Upper lobe of right lung (tissue), 1 donor: ENCODE data around the gene KNDC1. TPM values are rescaled to one million over a fixed set of nuclear protein-coding genes. Genes with fewer than 3 reads are reported as not detected.
"Not testable (repeated sequence)": the region's sequence is repeated elsewhere in the genome, so short reads cannot be mapped to it uniquely, and the experiment has no call there.

Experiments used
- ATAC-seq: fragments of 200-7000 bp; cut with Tn5 transposase; one replicate; pipeline ENCODE4 v1.9.1; 2020; ENCODE audit warnings: mild to moderate bottlenecking, moderate library complexity
- DNase-seq: peaks from one replicate; pipeline ENCODE4 v3.0.0-alpha.2; 2020
- H3K27ac ChIP-seq: fragments of 200-600 bp; one replicate; pipeline ENCODE4 v1.8.0; 2022
- H3K27me3 ChIP-seq: fragments of 200-600 bp; one replicate; pipeline ENCODE4 v1.8.0; 2022; ENCODE audit warnings: mild to moderate bottlenecking
- H3K36me3 ChIP-seq: fragments of 200-600 bp; one replicate; pipeline ENCODE4 v1.8.0; 2022
- H3K4me1 ChIP-seq: fragments of 200-600 bp; one replicate; pipeline ENCODE4 v1.8.0; 2022
- H3K4me3 ChIP-seq: fragments of 200-600 bp; one replicate; pipeline ENCODE4 v1.8.0; 2022; ENCODE audit warnings: mild to moderate bottlenecking
- H3K9me3 ChIP-seq: fragments of 200-600 bp; one replicate; pipeline ENCODE4 v1.8.0; 2022
- intact Hi-C: fragments of 100-400 bp; cut with DNase I; formaldehyde crosslinking; loops from one replicate; pipeline ENCODE4 v1.11.0; 2022
- long read RNA-seq: library from polyadenylated mRNA; unstranded; transcript quantifications from one replicate; pipeline ENCODE4 v2.0.0, GENCODE V29; 2021
- total RNA-seq: library from RNA; stranded (reverse); fragmentation: NEBNext Ultra II Directional; extraction: Animal tissue kit (Norgen Biotek cat#: 25700); gene quantifications from one replicate; pipeline ENCODE4 v1.2.1, GENCODE V29; 2021
- TF ChIP-seq, protein P1 (sequence below): fragments of 200-600 bp; IDR thresholded peaks from one replicate; pipeline ENCODE4 v1.8.0; 2022; ENCODE audit warnings: antibody characterized with exemption
- donor health status: DM: no; HTN: yes; CAD: no; lungs with severe emphysema.

The KNDC1 gene, protein sequence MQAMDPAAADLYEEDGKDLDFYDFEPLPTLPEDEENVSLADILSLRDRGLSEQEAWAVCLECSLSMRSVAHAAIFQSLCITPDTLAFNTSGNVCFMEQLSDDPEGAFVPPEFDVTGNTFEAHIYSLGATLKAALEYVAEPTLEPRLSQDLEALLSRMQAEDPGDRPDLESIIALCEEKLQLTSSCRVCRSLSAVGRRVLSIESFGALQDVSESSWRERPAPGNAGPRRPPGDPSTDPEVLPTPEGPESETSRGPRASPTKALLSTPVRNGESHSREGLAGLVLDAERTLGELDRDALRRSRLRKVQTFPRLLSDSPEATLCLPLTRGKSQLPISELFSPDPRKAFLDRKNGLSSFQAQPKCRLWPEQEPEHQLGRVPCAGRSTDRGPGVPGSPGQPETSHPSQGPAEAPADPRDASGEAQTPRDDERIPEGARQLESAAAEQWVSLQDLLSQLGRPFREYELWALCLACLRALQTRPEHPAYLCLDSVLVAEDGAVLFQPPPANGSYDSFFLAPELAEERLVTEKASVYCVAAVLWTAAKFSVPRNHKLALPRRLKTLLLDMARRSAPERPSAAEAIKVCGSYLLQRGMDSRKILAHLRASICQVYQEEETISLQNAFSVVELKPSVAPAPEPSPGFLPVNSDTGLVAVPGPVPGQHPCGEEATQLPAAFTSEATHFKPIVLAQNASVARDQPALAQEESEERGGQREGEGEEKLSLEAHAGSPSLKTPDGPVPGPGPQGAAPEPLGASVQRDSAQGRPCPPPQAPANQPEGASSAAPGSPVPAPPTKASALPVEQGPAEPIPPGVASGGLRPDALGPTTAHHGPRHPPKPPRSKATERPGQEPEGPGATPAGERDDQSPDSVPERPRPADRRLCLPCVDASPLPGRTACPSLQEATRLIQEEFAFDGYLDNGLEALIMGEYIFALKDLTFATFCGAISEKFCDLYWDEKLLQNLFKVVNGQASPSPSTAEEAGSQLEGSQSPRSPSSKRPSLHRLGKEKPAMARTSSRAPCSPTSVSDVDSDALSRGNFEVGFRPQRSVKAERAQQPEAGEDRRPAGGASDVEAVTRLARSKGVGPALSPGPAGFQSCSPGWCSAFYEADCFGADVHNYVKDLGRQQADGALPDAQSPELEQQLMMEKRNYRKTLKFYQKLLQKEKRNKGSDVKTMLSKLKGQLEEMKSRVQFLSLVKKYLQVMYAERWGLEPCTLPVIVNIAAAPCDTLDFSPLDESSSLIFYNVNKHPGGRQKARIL (N-terminal part only)
- 14.3 TPM for total RNA-seq
- long read RNA-seq, partial matches to known transcripts, result 10 of 23 reads
- long read RNA-seq, other reads (novel, unspliced or antisense), result 12 of 23 reads

DNA sequence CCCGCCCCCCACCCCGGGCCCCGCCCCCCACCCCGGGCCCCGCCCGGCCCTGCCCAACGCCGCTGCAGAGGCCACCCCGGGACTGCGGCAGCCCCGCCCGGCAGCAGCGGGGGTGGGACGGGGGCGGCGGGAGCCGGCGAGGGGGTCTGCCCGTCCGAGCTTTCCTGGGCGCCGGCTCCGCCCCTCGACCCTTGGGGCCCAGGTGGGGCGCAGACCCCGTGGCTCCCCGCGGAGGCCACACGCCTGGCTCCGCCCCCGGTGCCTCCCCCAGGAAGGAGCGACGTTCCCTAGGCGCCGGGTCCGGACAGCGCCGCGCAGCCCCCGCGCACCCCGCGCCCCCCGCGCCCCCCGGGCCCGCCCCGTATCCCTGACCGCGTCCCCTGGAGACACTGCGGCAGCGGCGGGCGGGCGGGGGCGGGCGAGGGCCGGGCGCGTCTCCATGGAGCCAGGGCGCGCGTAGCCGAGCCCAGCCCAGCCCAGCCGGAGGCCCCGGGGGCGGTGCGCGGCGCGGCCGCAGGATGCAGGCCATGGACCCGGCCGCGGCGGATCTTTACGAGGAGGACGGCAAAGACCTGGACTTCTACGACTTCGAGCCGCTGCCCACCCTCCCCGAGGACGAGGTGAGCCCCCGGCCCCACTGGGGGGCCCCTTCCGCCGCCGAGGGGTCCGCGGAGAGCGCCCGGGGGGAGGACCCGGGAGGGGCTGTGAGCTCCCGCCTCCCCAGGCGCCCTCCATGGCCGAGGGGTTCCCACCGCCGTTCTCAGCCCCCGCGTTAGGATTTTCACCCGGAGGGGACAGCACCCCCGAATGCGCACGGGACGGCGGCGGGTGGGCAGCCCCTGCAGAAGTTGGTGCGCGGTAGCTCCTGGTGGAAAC, at the start of gene KNDC1:
KNDC1 (plus strand) TSS at position 270 of the 876 bp plus-strand sequence; CDS start at position 519, 249 bp downstream.
- H3K9me3 ChIP-seq, result no peaks in the 10 kb centered on the region
- H3K27ac ChIP-seq, result no peak within 1 kb of the TSS
- H3K36me3 ChIP-seq, result no peaks in the 10 kb centered on the region
- DNase-seq (peak; percentile 69), ATAC-seq (peak; percentile 47)
- TF ChIP-seq, protein P1, sequence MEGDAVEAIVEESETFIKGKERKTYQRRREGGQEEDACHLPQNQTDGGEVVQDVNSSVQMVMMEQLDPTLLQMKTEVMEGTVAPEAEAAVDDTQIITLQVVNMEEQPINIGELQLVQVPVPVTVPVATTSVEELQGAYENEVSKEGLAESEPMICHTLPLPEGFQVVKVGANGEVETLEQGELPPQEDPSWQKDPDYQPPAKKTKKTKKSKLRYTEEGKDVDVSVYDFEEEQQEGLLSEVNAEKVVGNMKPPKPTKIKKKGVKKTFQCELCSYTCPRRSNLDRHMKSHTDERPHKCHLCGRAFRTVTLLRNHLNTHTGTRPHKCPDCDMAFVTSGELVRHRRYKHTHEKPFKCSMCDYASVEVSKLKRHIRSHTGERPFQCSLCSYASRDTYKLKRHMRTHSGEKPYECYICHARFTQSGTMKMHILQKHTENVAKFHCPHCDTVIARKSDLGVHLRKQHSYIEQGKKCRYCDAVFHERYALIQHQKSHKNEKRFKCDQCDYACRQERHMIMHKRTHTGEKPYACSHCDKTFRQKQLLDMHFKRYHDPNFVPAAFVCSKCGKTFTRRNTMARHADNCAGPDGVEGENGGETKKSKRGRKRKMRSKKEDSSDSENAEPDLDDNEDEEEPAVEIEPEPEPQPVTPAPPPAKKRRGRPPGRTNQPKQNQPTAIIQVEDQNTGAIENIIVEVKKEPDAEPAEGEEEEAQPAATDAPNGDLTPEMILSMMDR, result no peak
- intact Hi-C loops, result no loop called here
- H3K27me3 ChIP-seq, result peaks cover 30% of the 10 kb centered on the region
- H3K4me1 ChIP-seq, result peaks cover 7% of the 10 kb centered on the region
- peak within 1 kb of the TSS; percentile 44 for H3K4me3 ChIP-seq

DNA sequence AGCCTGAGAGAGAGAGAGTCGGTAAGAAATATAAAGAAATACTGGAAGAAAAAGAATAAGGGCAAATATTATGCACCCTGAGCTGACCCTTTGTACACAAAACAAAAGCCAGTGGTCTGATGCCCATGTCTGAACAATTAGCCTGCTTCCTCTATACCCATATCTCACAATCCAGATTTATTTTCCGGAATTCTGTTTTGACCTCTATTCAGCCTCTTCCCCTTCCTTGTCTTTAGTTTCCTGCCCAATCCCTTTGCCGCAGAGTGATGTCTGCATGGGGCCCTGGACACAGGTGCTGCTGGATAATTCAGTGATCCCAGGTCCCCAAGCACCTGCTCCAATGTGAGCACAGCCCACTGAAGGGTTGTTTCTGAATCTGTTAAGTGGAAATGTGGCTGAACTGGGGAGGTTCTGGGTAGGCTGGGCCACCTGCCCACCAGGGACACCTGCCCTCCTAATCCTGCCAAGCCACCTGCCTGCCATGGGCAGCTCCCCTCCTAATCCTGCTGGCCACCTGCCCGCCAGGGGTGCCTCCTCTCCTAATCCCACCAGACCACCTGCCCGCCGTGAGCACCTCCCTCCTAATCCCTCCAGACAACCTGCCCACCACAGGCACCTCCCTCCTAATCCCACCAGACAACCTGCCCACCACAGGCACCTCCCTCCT, 49.3 kb upstream of the KNDC1 start:
- Histone ChIP-seq H3K4me1 (no peaks in the 10 kb centered on the region), H3K27ac (no peak overlapping the region), H3K4me3 (no peak overlapping the region), H3K27me3 (no peaks in the 10 kb centered on the region), H3K36me3 (no peaks in the 10 kb centered on the region), H3K9me3 (peaks cover 5% of the 10 kb centered on the region)
- no peak for DNase-seq
- intact Hi-C loops, result no loop called here
- ATAC-seq, result no peak
- TF ChIP-seq, protein P1, result no peak

DNA sequence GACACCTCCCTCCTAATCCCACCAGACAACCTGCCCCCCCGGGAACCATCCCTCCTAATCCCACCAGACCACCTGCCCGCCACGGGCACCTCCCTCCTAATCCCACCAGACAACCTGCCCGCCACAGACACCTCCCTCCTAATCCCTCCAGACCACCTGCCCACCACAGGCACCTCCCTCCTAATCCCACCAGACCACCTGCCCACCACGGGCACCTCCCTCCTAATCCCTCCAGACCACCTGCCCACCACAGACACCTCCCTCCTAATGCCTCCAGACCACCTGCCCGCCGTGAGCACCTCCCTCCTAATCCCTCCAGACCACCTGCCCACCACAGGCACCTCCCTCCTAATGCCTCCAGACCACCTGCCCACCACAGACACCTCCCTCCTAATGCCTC, 48.4 kb upstream of the KNDC1 start:
- ATAC-seq, result not testable (repeated sequence)

DNA sequence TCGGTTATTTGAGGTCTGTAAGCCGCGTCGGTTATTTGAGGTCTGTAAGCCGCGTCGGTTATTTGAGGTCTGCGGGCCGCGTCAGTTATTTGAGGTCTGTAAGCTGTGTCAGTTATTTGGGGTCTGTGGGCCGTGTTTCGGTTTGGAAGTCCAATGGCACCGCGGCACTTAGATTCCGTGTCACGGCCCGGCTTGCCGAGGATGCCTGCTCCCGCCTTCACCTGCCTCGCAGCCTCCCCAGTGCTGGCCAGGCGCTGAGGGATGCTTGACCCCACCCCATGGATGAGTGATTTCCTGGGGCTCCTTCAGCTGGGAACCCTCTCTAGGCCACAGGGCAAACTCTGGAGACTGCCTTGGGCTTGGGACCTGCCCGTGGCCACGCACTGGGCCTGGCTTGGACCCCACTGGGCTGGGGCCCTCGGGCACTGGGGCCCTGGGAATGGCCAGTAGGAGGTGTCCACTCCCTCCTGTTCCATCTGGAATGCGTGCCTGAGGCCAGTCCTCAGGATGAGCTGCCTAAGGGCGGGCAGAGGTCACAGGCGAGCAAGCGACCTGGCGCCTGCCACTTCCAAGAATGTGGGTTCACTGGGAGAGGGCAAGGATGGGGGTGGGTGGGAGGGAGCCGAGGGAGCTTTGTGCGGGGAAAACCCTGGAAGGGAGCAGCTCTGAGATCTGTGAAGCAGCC, 46.7 kb upstream of the KNDC1 start:
- intact Hi-C loops, result no loop called here
- ATAC-seq (no peak), DNase-seq (no peak)
- H3K4me1 ChIP-seq, result no peaks in the 10 kb centered on the region
- H3K27me3 ChIP-seq, result peaks cover 4% of the 10 kb centered on the region
- H3K4me3 ChIP-seq, result no peak overlapping the region
- H3K27ac ChIP-seq, result no peak overlapping the region
- TF ChIP-seq, protein P1, result no peak
- no peaks in the 10 kb centered on the region for H3K9me3 ChIP-seq
- no peaks in the 10 kb centered on the region for H3K36me3 ChIP-seq

More for the DNA sequence above, 48.4 kb upstream of the KNDC1 start:
- intact Hi-C loops, H3K36me3 ChIP-seq, H3K4me3 ChIP-seq, H3K27ac ChIP-seq, H3K4me1 ChIP-seq, H3K9me3 ChIP-seq, H3K27me3 ChIP-seq: not testable (repeated sequence)
- peak; percentile 83 for DNase-seq

DNA sequence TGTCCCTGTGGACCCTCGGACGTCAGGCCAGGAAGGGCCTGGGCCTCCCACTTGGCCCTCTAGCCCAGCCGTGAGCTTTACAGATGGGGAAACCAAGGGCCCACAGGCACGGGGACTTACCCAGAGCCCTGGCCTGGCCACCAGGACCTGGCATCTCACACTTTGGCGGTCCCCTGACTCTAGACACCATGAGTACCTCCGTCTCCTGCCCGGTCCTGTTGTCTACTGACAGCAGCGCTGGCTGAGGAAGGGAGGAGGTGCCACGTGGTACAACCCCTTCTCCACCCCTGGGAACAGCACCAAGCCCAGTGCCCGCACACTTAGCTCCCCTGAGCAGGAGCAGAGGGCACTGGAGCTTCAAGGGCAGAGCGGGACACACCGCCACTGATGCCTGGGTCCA, 46.2 kb upstream of the KNDC1 start:
- no peaks in the 10 kb centered on the region for H3K9me3 ChIP-seq
- H3K4me1 ChIP-seq, result no peaks in the 10 kb centered on the region
- no peak for DNase-seq
- TF ChIP-seq, protein P1, result no peak
- intact Hi-C loops, result no loop called here
- no peaks in the 10 kb centered on the region for H3K36me3 ChIP-seq
- H3K27ac ChIP-seq, result no peak overlapping the region
- ATAC-seq, result no peak
- H3K27me3 ChIP-seq, result peaks cover 4% of the 10 kb centered on the region
- no peak overlapping the region for H3K4me3 ChIP-seq
